ENCODE results near the gene CDH4. TPM values are rescaled to one million over a fixed set of nuclear protein-coding genes. Genes with fewer than 3 reads are reported as not detected.

The CDH4 gene
- total and polyA plus RNA-seq, 2 of the 8 experiments (the other 6 are each of a cell fraction or from before 2014, with no cell fraction given), result 4.3 to 7.9 TPM

GRCh38 chr20:61535536-61535935 is 283.5 kb downstream of the CDH4 start:
- Histone ChIP-seq H3K79me1 (ENCODE audit: low read depth, low read length) (no peaks in the 10 kb centered on the region), H4K5ac (ENCODE audit: insufficient read length, low read depth, low read length) (no peak overlapping the region), H3K56ac (replicated peaks; ENCODE audit: insufficient read length, low read depth, low read length) (no peak overlapping the region), H2BK15ac (ENCODE audit: low read length) (no peak overlapping the region), H2BK20ac (ENCODE audit: low read length) (no peak overlapping the region), H3K36me3 (ENCODE audit: control insufficient read depth in 2 of 4, insufficient read depth in 4 of 4, low read length in 3 of 4) (no peaks in the 10 kb centered on the region), H2AFZ (ENCODE audit: low read length) (no peak overlapping the region), H2BK5ac (ENCODE audit: low read depth, low read length) (no peak overlapping the region), H2BK120ac (replicated peaks; ENCODE audit: low read depth, low read length) (no peak overlapping the region), H3K27ac (ENCODE audit: low read depth, low read length) (no peak overlapping the region), H3K4me1 (replicated peaks in 1 of 4; ENCODE audit: control insufficient read depth in 3 of 4, insufficient read depth in 4 of 4, low read length in 3 of 4) (no peaks in the 10 kb centered on the region; a peak in 1 of 7 replicates), H3K23me2 (ENCODE audit: low read depth, low read length) (no peaks in the 10 kb centered on the region), H3K18ac (ENCODE audit: extremely low read depth, low read length) (no peak overlapping the region; the same call in 1 of the 2 replicates), H2AK5ac (ENCODE audit: low read depth, low read length) (no peak overlapping the region), H3K23ac (ENCODE audit: insufficient read length) (no peak overlapping the region), H4K8ac (ENCODE audit: extremely low read depth, insufficient read depth, low read length) (no peak overlapping the region), H4K91ac (replicated peaks; ENCODE audit: insufficient read length, low read length) (no peak overlapping the region), H4K20me1 (replicated peaks in 1 of 2; ENCODE audit: control insufficient read depth in 1 of 2, insufficient read depth in 2 of 2, low read length in 2 of 2) (no peaks in the 10 kb centered on the region), H2BK12ac (ENCODE audit: low read depth, low read length) (no peak overlapping the region), H3K27me3 (replicated peaks in 1 of 4; ENCODE audit: control insufficient read depth in 3 of 4, extremely low read depth in 1 of 4, insufficient read depth in 3 of 4, low read length in 3 of 4) (no peaks in the 10 kb centered on the region; a peak in 2 of 7 replicates), H3K4ac (replicated peaks; ENCODE audit: insufficient read length, low read depth, low read length) (no peak overlapping the region), H3K14ac (ENCODE audit: insufficient read length) (no peak overlapping the region), H3K9me3 (ENCODE audit: insufficient read depth in 2 of 2, low read depth in 1 of 2, low read length in 1 of 2) (no peaks in the 10 kb centered on the region), H3K4me3 (ENCODE audit: extremely low read depth in 1 of 4, insufficient read depth in 2 of 4, low read depth in 3 of 4, low read length in 4 of 4) (no peak overlapping the region), H3K9ac (replicated peaks in 1 of 4; ENCODE audit: extremely low read depth in 1 of 4, low read depth in 3 of 4, low read length in 3 of 4) (no peak overlapping the region), H3K4me2 (ENCODE audit: insufficient read depth in 1 of 2, low read depth in 2 of 2, low read length in 2 of 2) (no peak overlapping the region), H3K79me2 (ENCODE audit: control insufficient read depth in 1 of 2, insufficient read depth in 2 of 2, low read length in 2 of 2) (no peaks in the 10 kb centered on the region)
- FAIRE-seq (no peak), DNase-seq (ENCODE audit: low read depth in 1 of 2, low spot score in 2 of 2) (no peak)
- TF ChIP-seq CBX5 (IDR thresholded peaks at IDR 0.05; ENCODE audit: low read depth, low read length) (no peak), GABPA (IDR thresholded peaks at IDR 0.05; ENCODE audit: borderline replicate concordance, insufficient read depth, low read length) (no peak), BACH1 (IDR thresholded peaks at IDR 0.05; ENCODE audit: low read length) (no peak), SAP30 (IDR thresholded peaks at IDR 0.05; ENCODE audit: insufficient read depth, insufficient replicate concordance, low read length) (no peak), JUND (IDR thresholded peaks at IDR 0.05; ENCODE audit: low read length) (no peak), NRF1 (IDR thresholded peaks at IDR 0.05; ENCODE audit: low read depth, low read length) (no peak), RNF2 (IDR thresholded peaks at IDR 0.05; ENCODE audit: borderline replicate concordance, low read depth, low read length, missing control alignments, poor library complexity, severe bottlenecking) (no peak), MAFK (IDR thresholded peaks at IDR 0.05; ENCODE audit: low read depth, low read length) (no peak), E2F6 (IDR thresholded peaks at IDR 0.05) (no peak)
- 89% methylated on average over 13 of the region's 13 CpGs; no CpG with 5 or more reads in 1 of the 2 experiments for WGBS, 2 experiments (ENCODE audit: extremely low coverage in 1 of 2, insufficient coverage in 1 of 2, insufficient read length in 1 of 2, insufficient replicate concordance in 2 of 2, low coverage in 1 of 2, low lambda C conversion rate in 2 of 2, missing lambda C conversion rate in 1 of 2)
- ChIA-PET POLR2A (ENCODE audit: partially characterized antibody) (no interaction called here), CTCF (ENCODE audit: partially characterized antibody) (interaction anchor here (0.6 to 1.1 kb wide), 2 partner anchors 14 to 60 kb away, joined by 3 read pairs; no protein-coding TSS in a partner anchor)

Data from H1 (cell line).